HG03108 (cell line): ENCODE results near the gene DDC.
"Not testable (repeated sequence)": the region's sequence is repeated elsewhere in the genome, so short reads cannot be mapped to it uniquely, and the experiment has no call there.

Experiments used
- ATAC-seq: cut with Tn5 transposase; IDR thresholded peaks from one replicate; pipeline ENCODE4 v1.9.1; 2021; ENCODE audit warnings: moderate library complexity; ENCODE audit not compliant: unreplicated experiment

DDC gene

DNA sequence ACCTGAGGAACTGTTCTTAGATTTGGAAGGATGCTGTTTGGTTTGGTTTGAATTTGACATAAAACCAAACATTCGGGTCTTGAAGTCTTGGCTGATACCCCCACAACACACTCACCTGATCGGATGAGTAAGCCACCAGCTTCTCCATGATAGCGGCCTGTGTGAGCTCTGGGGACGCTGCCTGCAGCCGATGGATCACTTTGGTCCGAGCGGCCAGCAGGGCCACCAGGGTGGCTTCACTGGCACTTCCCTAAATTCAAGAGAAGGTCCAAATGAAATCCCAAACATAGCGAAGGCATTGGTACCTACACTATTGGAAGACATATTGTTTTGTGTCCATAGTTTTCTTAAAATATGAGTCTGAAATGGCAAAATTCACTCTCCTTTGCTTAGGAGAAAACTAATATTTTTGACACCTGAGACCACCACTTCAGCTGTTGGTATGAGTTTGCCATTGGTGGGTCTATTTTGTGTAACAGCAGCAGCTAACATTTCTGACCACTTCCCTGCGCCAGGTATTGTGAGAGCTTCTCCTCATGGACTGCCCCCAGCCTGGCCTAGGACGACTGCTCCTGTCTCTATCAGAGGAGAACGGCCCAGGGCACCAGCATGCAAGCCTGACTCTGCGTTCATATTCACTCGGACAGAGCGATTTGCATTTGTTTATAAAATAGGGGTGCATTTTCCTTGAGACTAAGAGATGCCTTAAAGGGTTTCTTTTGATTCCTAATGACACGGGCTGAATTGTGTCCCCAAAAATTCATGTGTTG, 35.9 kb downstream of the DDC start:
- ATAC-seq = no peak

- ATAC-seq = no peak
Measured at GRCh38 chr7:50528266-50529092, 36.7 kb downstream of the DDC start.

GRCh38 chr7:50519350-50519749, 45.9 kb downstream of the DDC start:
- not testable (repeated sequence) for ATAC-seq

DNA sequence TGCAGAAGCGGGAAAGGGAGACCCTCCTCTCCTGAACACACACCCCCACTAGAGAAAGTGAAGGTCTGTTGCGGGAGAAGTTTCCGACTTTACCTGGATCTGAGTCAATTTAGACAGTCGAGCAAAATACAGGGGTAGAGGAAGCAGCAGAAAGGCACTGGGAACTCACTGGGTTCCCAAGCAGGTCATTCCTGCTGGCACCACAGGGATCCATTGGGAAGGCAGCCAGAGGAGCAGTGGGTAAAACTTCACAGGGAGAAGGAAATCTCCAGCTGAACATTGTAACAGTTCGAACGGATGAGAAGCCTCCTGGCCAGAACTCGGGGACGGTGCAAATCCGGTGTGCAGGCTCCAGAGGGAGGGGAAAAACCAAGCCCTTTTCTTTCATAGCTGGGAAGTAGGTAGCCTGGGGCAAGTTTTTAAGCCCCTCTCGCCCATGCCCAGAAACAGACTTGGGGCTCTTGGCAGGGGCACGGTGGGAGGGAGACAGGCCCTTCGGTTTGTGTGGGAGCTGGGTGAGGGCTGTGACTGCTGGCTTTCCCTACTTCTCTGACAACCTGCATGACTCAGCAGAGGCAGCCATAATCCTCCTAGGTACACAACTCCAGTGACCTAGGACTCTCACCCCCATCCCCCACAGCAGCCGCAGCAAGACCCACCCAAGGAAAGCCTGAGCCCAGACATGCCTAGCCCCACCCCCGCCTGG, 51.9 kb downstream of the DDC start:
- no peak for ATAC-seq

- no peak for ATAC-seq
Measured at GRCh38 chr7:50512384-50512783, 52.8 kb downstream of the DDC start.

DNA sequence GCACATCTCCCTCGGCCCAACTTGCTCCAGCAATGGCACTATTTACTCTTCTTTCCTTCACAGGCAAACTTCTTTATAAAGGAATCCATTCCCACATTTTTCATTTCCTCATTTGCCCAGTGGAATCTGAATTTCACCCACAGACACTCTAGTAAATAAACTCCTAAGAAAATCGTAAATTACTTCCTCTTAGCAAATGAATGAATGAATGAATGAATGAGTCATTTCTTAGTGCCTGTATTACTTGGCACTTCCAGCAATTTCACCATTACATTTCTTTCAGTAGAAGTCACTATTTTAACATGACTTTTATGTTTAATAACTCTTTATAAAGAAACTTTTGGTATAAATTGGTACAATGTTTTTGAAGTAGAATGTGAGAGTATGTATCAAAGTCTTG, 55.7 kb downstream of the DDC start:
- no peak for ATAC-seq

DNA sequence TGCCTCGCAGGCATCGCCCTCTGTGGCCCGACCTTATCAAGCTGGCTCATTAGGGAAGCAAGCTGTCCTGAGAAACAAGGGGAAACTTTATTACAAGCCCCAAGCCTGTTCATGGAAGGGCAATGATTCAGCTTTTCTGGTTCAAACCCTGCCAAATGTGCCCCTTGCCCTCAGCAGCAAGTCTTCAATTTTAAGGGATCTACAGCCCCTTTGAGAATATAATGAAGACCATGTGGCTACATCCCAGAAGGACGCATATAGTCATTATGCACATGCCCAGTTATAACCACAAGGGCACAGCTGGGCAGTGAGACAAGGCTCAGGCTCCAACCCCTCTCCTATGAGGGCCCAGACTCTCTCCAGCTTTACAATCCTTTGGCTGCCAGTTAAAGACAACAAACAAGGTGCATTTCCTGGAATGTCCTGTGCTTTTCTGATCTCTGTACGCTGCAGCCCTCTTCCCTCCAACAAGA, 56.7 kb downstream of the DDC start:
- no peak for ATAC-seq

DNA sequence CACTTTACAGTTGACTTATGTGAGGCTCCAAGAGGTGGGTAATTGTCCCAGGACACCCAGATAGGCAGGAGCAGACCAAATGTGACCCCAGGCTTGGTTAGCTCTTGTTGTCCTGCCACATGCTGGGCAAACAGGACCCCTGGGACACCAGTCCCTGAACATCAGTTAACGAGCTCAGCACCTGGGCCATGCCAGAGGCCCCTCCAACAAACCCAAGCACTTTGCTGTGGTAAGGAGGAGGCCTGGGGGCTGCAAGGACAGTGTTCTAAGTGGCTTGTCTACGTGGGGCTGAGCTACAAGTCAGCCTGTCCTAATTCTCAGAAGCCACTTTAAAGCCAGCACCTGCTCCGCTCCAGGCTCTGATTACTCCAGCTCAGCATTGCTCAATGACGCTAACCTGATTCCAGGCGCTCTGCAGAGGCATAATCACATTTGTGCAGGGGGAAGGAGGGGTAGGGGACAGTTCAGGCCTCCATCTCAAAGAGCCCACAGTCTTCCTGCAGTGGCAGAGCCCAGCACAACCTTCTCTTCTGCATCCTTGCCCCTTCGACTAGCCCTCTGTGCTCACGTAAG, 57.2 kb downstream of the DDC start:
- ATAC-seq = no peak

- ATAC-seq = no peak
Measured at GRCh38 chr7:50505553-50506210, 59.5 kb downstream of the DDC start.

DNA sequence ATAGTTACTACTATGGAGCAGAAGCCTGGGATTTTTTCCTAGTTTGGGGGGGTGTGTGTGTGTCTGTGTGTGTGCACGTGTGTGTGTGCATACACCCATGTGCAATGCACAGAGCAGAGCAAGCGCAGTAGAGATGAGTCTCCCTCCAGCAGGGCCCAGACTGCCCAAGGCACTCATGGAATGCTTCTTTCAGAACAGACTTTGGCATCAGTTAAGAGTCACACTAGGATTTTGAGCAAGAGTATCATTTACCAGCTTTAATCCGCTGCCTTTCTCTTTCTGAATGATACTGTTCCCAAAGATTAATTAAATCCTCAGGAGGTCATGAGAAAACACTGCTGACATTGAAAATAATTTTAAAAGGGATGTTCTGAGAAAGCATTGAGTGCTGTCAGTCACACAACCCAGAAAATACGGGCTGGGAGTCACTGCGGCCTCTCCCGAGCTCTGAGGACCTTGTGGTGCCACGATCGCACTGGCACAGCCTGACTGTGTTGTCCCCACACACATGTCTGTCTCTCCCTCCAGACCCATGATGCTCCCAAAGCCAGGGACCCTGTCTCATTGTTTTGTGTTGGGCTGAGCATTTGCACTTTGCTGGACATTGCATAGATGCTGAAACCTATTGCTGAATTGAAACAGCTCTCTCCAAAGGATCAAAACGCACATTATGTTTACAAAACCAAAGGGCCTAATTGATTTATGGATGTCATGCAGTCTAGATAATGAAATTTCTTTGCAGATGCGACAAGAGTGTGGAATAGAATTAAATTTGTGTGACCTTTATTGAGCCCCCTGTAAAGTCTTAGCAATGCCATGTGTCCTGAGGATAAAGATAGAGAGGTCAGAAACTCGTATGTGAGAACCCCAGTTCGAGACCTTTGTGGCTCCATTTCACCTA, 60.3 kb downstream of the DDC start:
- no peak for ATAC-seq

GRCh38 chr7:50502947-50503346, 62.3 kb downstream of the DDC start:
- no peak for ATAC-seq

DNA sequence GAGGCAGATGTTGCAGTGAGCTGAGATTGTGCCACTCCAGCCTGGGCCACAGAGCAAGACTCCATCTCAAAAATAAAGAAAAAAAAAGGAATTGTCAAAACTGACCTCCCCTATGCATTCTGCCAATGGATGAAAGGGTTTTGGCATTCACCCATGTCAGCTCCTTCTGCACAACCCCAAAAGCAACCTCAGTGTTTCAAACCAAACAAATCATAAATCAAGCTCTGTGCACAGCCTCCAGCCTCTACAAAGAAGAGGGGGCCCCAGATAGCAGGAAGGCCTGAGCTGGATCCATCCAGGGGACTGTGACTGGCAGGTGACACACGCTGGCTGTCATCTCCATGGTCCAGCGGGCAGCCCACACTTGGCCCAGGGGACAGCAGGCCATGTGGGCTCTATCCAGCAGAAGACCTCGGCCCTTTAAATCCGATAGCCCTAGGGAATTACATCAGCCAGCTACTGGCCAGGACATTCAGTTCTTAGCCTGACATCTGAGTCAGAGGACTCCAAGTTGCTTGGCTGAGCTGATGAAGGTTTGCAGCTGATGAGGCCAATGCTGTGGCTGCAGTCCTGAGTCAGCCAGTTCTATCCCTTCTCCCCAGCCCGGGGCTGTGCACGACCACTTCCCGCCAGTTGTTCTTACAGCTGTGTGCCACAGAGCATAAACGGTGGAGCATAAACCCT, 63.1 kb downstream of the DDC start:
- no peak for ATAC-seq

DNA sequence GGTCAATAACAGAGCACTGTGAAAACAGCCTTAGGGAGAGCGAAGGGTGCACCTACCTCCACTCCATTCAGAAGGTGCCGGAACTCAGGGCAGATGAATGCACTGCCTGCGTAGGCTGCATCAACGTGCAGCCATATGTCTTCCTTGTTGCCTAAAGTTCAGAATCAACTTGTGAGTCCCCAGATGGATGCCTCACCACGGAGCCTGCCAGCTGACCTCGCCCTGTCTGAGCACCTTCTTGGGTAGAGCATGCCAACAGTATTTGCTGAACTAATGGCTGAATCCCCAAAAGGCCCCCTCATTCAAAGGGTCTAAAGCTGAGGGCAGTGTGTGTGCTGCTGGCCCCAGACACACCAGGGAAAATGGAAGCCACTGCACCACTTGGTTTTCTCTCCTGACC, 66.1 kb downstream of the DDC start:
- ATAC-seq = no peak

DNA sequence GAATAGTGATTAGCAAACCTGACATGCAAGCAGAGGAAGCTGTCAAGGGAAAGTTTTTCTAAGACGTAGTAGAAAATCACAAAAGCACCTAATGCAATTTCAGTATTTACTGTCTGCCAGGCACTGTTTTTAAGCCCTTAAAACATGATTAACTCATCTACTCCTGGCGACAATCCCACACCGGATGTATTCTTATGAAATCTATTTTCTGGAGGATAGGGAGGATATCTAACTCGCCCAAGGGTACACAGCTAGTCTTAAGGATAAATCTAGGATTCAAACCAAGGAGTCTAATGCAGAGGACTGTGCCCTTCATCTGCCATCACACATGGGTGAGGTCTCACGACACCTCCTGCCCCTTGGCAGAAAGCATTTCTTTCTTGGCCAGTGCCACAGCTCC, 67.2 kb downstream of the DDC start:
- ATAC-seq = no peak

- no peak for ATAC-seq
Measured at GRCh38 chr7:50497068-50497642, 68.0 kb downstream of the DDC start.

DNA sequence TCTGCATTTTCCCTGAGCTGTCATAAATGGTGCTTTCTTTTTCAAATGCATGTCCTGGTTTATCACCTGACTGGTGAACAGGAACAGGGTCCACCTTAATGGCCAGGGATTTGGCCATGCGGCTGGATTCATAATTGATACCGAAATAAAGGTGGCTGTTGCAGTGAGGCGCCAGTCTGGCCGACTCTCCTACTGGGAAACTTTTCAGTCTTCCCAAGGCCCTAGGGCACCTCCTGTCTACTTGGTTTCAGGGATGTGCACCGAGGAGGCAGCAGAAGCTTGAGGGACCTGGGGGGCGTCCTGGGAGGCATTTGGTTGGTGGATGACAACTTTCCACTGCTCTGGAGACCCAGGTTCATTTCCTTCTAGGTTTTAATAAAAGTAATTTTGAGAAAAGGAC, 68.6 kb downstream of the DDC start:
- ATAC-seq = no peak

DNA sequence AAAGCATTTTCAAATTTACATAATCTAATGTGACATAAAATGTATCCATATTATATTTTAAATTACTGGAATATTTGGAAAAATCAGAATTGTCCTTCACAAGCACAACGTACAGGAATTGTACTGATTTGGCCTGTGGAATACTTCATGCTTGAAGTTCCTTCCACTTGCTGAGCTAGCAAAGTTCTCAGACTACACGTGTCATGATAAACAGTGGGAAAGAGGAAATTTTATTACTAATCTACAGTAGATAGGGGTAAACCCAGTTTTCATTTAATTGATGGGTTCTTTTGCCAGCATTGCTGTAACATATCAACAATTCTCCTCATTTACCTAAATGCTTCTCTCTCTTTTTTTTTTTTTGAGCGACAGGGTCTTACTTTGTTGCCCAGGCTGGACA, 69.5 kb downstream of the DDC start:
- ATAC-seq = no peak

DNA sequence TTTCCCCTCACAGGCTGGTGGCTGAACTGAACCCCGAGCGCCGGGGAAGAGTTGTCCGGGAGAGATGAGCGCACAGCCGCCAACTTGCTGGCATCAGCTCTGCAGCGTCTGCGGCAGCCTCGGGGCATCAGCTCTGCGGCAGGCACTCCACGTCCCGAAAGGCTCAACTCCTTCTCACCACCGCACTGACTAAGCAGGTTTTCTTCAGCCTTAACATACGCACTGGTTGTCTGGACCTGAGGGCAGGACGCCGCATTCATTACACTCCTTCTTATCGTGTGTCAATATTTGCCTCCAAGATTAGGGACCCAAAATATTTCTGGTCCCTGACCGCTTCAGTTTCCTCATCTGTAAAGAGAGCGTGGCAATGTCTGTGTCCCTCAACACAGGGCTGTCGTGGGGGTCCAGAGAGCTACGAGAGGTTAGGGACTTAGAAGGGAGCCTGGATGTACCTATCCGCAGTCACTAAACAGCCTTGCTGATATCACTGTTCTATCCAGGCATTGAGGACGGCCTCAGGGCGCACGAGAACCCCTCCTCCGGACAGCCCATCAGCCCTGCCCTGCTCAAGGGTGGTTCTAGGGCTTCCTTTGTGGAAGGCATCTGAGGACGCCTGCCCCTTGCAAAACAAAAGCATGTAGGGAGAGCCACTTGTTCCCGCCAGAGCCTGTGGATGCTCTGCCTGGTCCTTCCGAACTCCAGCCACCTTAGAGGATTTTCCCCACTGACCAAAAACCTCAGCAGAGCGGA, 72.3 kb downstream of the DDC start:
- ATAC-seq = no peak
